Psoas muscle (tissue), 8 donors: ENCODE results near the gene OR5AP2. TPM values are rescaled to one million over a fixed set of nuclear protein-coding genes. Genes with fewer than 3 reads are reported as not detected.

Source experiments
- ATAC-seq, 4 donors: fragments of 200-7000 bp; cut with Tn5 transposase; one replicate each; pipeline ENCODE4 v1.9.1; 2020; ENCODE audit warnings: moderate library complexity in 3 of 4, mild to moderate bottlenecking in 2 of 4
- DNase-seq, 2 donors: peaks; one replicate each; pipeline ENCODE4 v3.0.0-alpha.2; 2020
- H3K27ac ChIP-seq: fragments of 200-600 bp; one replicate; pipeline ENCODE4 v1.8.0; 2022
- H3K27me3 ChIP-seq, 3 donors: fragments of 200-600 bp in 1 of 3; one replicate each; pipeline versions ENCODE4 v1.6.1 to v1.8.0; 2013 to 2022; ENCODE audit warnings: low read length in 2 of 3, mild to moderate bottlenecking in 2 of 3, moderate library complexity in 1 of 3; ENCODE audit not compliant: insufficient read depth in 3 of 3
- H3K36me3 ChIP-seq, 2 donors: fragments of 200-600 bp in 1 of 2; one replicate each; pipeline versions ENCODE4 v1.6.1 to v1.8.0; 2013 to 2022; ENCODE audit warnings: low read depth in 1 of 2, mild to moderate bottlenecking in 1 of 2, moderate library complexity in 1 of 2; ENCODE audit not compliant: insufficient read depth in 1 of 2
- H3K4me1 ChIP-seq: fragments of 200-600 bp; one replicate; pipeline ENCODE4 v1.8.0; 2022
- H3K4me3 ChIP-seq: fragments of 200-600 bp; one replicate; pipeline ENCODE4 v1.8.0; 2022; ENCODE audit warnings: mild to moderate bottlenecking
- H3K9me3 ChIP-seq: fragments of 200-600 bp; one replicate; pipeline ENCODE4 v1.8.0; 2022
- WGBS, 3 donors: extraction: QIAGEN DNeasy Blood & Tissue Kit; methylation state at CpG; one replicate each; pipeline versions ENCODE4 v1.1.6 to v1.1.7; 2013; 5-methylcytosine and 5-hydroxymethylcytosine counted together
- intact Hi-C, 2 donors: fragments of 100-400 bp; cut with DNase I; formaldehyde crosslinking; loops; one replicate each; pipeline versions ENCODE4 v1.11.0 to v1.14.2; 2022
- polyA plus RNA-seq, 3 donors: library from polyadenylated mRNA; stranded (reverse); fragments of 200-250 nt; gene quantifications; one replicate each; pipeline ENCODE4 v1.2.3, GENCODE V29; 2013
- total RNA-seq, 4 donors: library from RNA; stranded (reverse); fragmentation: NEBNext Ultra II Directional in 2 of 4; extraction: Animal tissue kit (Norgen Biotek cat#: 25700) in 2 of 4; gene quantifications; one replicate each; pipeline versions ENCODE4 v1.2.1 to v1.2.4, GENCODE V29; 2021 to 2023
- TF ChIP-seq, protein P1 (sequence below): fragments of 200-600 bp; IDR thresholded peaks from one replicate; pipeline ENCODE4 v1.8.0; 2022; ENCODE audit warnings: antibody characterized with exemption
- donor health status: healthy with polysubstance abuse.
- donor health status: DM: no; HTN: no; CAD: no; lungs with moderate emphysema.
- donor health status: Bipolar disorder and iron deficiency.
- donor health status: healthy.
- donor health status: DM: yes; HTN: yes; CAD: no.
- donor health status: DM: no; HTN: no; CAD: no.
- donor health status: DM: no; HTN: no; CAD: no.
- donor health status: DM: yes; HTN: yes; CAD: no.

Gene OR5AP2
- total and polyA plus RNA-seq, 7 donors: not detected

DNA sequence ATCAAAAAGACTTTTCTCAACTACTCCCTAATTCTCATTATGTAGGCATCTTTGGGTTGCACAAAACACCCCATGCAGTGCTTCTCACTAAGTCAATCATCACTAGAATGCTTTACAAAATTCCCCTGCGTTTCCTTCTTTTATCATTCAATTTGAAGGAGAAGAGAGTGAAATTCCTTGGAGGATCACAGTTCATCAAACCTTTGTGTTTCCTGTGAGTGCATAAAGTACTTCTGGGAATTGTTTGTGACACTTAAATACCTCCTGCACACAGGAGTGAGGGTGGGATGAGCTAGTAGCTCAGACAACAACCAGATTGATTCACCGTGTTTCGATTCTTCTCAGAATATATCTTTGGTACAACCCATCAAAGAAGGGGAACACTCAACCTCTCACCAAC is 17.5 kb upstream of the OR5AP2 start:
- no peaks in the 10 kb centered on the region for H3K9me3 ChIP-seq
- 11 to 19% (median 13%) methylated on average over 3 of the region's 3 CpGs for WGBS, 3 donors
- H3K4me3 ChIP-seq: no peak overlapping the region
- no peaks in the 10 kb centered on the region for H3K4me1 ChIP-seq
- no peaks in the 10 kb centered on the region for H3K27me3 ChIP-seq
- ATAC-seq: no peak
- TF ChIP-seq, protein P1, sequence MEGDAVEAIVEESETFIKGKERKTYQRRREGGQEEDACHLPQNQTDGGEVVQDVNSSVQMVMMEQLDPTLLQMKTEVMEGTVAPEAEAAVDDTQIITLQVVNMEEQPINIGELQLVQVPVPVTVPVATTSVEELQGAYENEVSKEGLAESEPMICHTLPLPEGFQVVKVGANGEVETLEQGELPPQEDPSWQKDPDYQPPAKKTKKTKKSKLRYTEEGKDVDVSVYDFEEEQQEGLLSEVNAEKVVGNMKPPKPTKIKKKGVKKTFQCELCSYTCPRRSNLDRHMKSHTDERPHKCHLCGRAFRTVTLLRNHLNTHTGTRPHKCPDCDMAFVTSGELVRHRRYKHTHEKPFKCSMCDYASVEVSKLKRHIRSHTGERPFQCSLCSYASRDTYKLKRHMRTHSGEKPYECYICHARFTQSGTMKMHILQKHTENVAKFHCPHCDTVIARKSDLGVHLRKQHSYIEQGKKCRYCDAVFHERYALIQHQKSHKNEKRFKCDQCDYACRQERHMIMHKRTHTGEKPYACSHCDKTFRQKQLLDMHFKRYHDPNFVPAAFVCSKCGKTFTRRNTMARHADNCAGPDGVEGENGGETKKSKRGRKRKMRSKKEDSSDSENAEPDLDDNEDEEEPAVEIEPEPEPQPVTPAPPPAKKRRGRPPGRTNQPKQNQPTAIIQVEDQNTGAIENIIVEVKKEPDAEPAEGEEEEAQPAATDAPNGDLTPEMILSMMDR: no peak
- no peak for DNase-seq
- H3K36me3 ChIP-seq: no peaks in the 10 kb centered on the region
- intact Hi-C loops: no loop called here
- no peak overlapping the region for H3K27ac ChIP-seq

DNA sequence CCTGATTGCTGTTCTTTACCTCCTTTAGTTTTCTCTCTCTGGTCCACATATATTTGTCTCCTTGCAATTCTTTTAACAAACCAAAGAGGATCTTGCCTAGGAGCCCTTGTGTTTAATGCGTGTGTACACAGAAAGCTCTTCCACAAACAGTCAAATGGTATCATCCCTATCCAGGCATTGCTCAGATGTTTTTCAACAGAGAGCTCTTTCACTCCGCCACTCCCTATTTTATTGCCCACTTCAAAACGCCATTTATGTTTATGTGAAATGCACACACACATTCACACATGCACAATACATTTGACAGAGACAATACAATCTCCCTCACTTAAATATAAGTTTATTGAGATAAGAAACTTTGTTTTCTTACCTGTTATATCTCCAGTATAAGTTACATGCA is 4.7 kb downstream of the OR5AP2 start:
- WGBS, 3 donors: 68 to 77% (median 68%) methylated on average over 3 of the region's 3 CpGs
- Histone ChIP-seq H3K27ac (no peak overlapping the region), H3K36me3 (no peaks in the 10 kb centered on the region), H3K4me1 (no peaks in the 10 kb centered on the region), H3K27me3 (no peaks in the 10 kb centered on the region), H3K4me3 (no peak overlapping the region), H3K9me3 (no peaks in the 10 kb centered on the region)
- TF ChIP-seq, protein P1: no peak
- DNase-seq (no peak), ATAC-seq (no peak)
- intact Hi-C loops: no loop called here

DNA sequence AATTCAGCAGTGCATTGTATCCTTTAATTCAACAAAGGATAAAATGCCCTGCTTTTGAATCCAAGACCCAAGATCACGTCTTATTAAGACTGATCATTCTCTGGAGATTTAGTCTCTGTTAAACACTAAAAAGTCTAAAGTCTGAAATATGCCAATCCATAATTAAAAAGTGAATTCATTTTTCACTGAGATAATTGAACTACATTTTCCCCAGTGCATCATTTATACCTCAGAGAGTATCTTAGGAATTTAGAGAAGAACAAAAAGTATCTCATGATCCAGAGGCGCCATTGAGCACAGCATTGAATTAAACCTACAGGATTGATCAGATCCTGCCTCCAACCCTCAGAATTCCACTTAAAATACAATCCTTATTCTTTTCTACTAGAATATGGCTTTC is 5.4 kb downstream of the OR5AP2 start:
- no peak overlapping the region for H3K4me3 ChIP-seq
- TF ChIP-seq, protein P1: no peak
- no peak overlapping the region for H3K27ac ChIP-seq
- no peaks in the 10 kb centered on the region for H3K4me1 ChIP-seq
- no peaks in the 10 kb centered on the region for H3K9me3 ChIP-seq
- no peak for DNase-seq
- intact Hi-C loops: no loop called here
- no peaks in the 10 kb centered on the region for H3K36me3 ChIP-seq
- no peak for ATAC-seq
- H3K27me3 ChIP-seq: no peaks in the 10 kb centered on the region
- 72 to 77% (median 74%) methylated on average over 2 of the region's 2 CpGs for WGBS, 3 donors

DNA sequence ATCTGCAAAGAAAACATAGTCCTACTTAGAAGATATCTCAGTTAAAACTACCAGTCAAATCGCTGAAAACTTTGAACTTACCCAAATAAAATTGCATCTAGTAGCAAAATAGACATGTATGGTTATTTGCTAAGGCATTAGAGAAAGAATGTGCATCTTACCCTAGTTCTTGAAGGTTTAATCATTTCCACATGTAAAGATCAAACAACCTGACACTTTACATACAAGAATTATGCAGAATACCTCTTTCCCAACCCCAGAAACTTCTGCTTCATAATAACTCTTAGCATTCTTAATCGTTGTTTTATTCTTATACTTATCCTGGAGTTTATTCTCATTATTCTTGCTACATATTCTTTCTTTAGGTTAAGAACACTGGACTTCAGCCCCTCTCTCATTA is 9.9 kb downstream of the OR5AP2 start:
- WGBS, 3 donors: 66 to 77% (median 68%) methylated on average over 2 of the region's 2 CpGs
- TF ChIP-seq, protein P1: no peak
- no peaks in the 10 kb centered on the region for H3K4me1 ChIP-seq
- no peak overlapping the region for H3K4me3 ChIP-seq
- H3K36me3 ChIP-seq: no peaks in the 10 kb centered on the region
- ATAC-seq (no peak), DNase-seq (no peak)
- intact Hi-C loops: no loop called here
- H3K9me3 ChIP-seq: no peaks in the 10 kb centered on the region
- H3K27ac ChIP-seq: no peak overlapping the region
- no peaks in the 10 kb centered on the region for H3K27me3 ChIP-seq

DNA sequence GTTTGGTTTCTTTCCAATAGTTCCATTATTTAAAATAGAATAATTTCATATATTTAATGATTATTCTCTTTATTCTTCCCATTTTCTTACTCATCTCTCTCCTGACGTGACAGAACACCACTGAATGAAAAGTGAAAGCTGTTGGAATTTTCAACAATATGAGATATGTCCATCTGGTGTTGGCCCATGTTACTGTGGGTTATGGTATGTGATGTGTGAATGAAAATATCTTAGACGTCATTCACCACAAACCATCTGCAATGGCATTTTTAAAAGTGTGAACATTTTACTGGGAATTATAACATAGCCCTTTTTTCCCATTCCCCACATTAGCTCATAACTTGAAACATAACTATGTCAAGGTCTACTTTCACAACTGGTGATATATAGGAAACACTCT is 16.3 kb downstream of the OR5AP2 start:
- Histone ChIP-seq H3K4me3 (no peak overlapping the region), H3K9me3 (no peaks in the 10 kb centered on the region), H3K36me3 (no peaks in the 10 kb centered on the region), H3K27ac (no peak overlapping the region), H3K27me3 (no peaks in the 10 kb centered on the region), H3K4me1 (no peaks in the 10 kb centered on the region)
- WGBS, 3 donors: 25 to 45% (median 32%) methylated on average over 2 of the region's 2 CpGs
- intact Hi-C loops: no loop called here
- TF ChIP-seq, protein P1: no peak
- ATAC-seq: no peak
- DNase-seq: no peak
